SU-DHL-6 (cell line): ENCODE results near the gene UROC1.

Experiments used
- H2AFZ ChIP-seq: fragments of 200-600 bp; sonication (generic); 2 replicates; pipeline ENCODE4 v1.6.1; 2014; ENCODE audit warnings: low read depth, mild to moderate bottlenecking, moderate library complexity, mixed read lengths, antibody characterized with exemption, low read length; ENCODE audit not compliant: severe bottlenecking
- H3F3A ChIP-seq: fragments of 200-600 bp; shearing (Covaris generic); 2 replicates; pipeline ENCODE4 v1.6.0; 2016; ENCODE audit warnings: antibody characterized with exemption, mild to moderate bottlenecking; ENCODE audit not compliant: insufficient read depth
- H3K27ac ChIP-seq: fragments of 200-600 bp; sonication (generic); 2 replicates; pipeline ENCODE4 v1.5.1; 2016; ENCODE audit warnings: low read depth, mild to moderate bottlenecking, low read length, moderate library complexity, mixed read lengths
- H3K27me3 ChIP-seq: fragments of 200-600 bp; sonication (generic), shearing (Covaris generic); 2 replicates; pipeline ENCODE4 v1.6.0; 2014; ENCODE audit warnings: mild to moderate bottlenecking, low read length
- H3K36me3 ChIP-seq: fragments of 200-600 bp; sonication (generic); 2 replicates; pipeline ENCODE4 v1.6.1; 2014; ENCODE audit warnings: mild to moderate bottlenecking, low read length, mixed read lengths
- H3K4me2 ChIP-seq: fragments of 300-600, 200-600 bp; shearing (Covaris generic), sonication (generic); 2 replicates; pipeline ENCODE4 v1.6.0; 2014; ENCODE audit warnings: low read length, low read depth, mild to moderate bottlenecking; ENCODE audit not compliant: poor library complexity, severe bottlenecking
- H3K4me3 ChIP-seq: fragments of 200-600 bp; sonication (generic); 2 replicates; pipeline ENCODE4 v1.5.1; 2014; ENCODE audit warnings: antibody characterized with exemption, low read length, mild to moderate bottlenecking, mixed read lengths; ENCODE audit not compliant: insufficient read depth, poor library complexity, severe bottlenecking
- H3K79me2 ChIP-seq: fragments of 200-600 bp; sonication (generic); 2 replicates; pipeline ENCODE4 v1.6.1; 2014; ENCODE audit warnings: mild to moderate bottlenecking, low read length, moderate library complexity; ENCODE audit not compliant: insufficient read depth
- H3K9ac ChIP-seq: fragments of 200-600 bp; sonication (generic); 2 replicates; pipeline ENCODE4 v1.7.0; 2014; ENCODE audit warnings: mild to moderate bottlenecking, low read length
- H3K9me2 ChIP-seq: fragments of 200-600 bp; sonication (generic); replicated peaks from 2 replicates; pipeline ENCODE4 v1.6.1; 2014; ENCODE audit warnings: low read length; ENCODE audit not compliant: insufficient read depth
- H3K9me3 ChIP-seq: fragments of 200-600 bp; sonication (generic); 2 replicates; pipeline ENCODE4 v1.6.1; 2014; ENCODE audit warnings: low read length, mixed read lengths; ENCODE audit not compliant: insufficient read depth
- H4K20me1 ChIP-seq: fragments of 200-600 bp; sonication (generic); 2 replicates; pipeline ENCODE4 v1.6.1; 2014; ENCODE audit warnings: low read depth, mild to moderate bottlenecking, antibody characterized with exemption, low read length, moderate library complexity, mixed read lengths
- CTCF ChIP-seq: fragments of 200-600 bp; sonication (generic); IDR thresholded peaks from one replicate; pipeline ENCODE4 v1.5.1; 2017; ENCODE audit warnings: antibody characterized with exemption, mild to moderate bottlenecking, low read length, moderate library complexity; ENCODE audit not compliant: insufficient read depth, poor library complexity, severe bottlenecking
- EZH2phosphoT487 ChIP-seq: fragments of 200-600 bp; sonication (generic), shearing (Covaris generic); conservative IDR thresholded peaks from 2 replicates; pipeline ENCODE4 v1.6.1; 2018; ENCODE audit warnings: mild to moderate bottlenecking, antibody characterized with exemption, low read length, moderate library complexity, mixed read lengths

The UROC1 gene

GRCh38 chr3:126545544-126545943, 28.0 kb upstream of the UROC1 start:
- no peak for TF ChIP-seq EZH2phosphoT487
- no peak for TF ChIP-seq CTCF
- Histone ChIP-seq H3K9me2 (no peaks in the 10 kb centered on the region), H3K9ac (no peak overlapping the region), H3K27ac (no peak overlapping the region), H4K20me1 (no peaks in the 10 kb centered on the region), H3K4me3 (no peak overlapping the region), H3K9me3 (no peaks in the 10 kb centered on the region), H3K4me2 (no peak overlapping the region), H3K79me2 (no peaks in the 10 kb centered on the region), H3K27me3 (no peaks in the 10 kb centered on the region), H3K36me3 (no peaks in the 10 kb centered on the region), H2AFZ (no peak overlapping the region), H3F3A (no peaks in the 10 kb centered on the region)

GRCh38 chr3:126544596-126545281, 27.2 kb upstream of the UROC1 start:
- H3K27me3 ChIP-seq = no peaks in the 10 kb centered on the region
- no peaks in the 10 kb centered on the region for H3F3A ChIP-seq
- H3K4me2 ChIP-seq = no peak overlapping the region

GRCh38 chr3:126543457-126544061, 26.0 kb upstream of the UROC1 start:
- Histone ChIP-seq H3K79me2 (no peaks in the 10 kb centered on the region), H2AFZ (no peak overlapping the region), H3K36me3 (no peaks in the 10 kb centered on the region), H3K27me3 (no peaks in the 10 kb centered on the region), H3K9me3 (no peaks in the 10 kb centered on the region), H3K4me2 (no peak overlapping the region), H3K9me2 (no peaks in the 10 kb centered on the region), H3K4me3 (no peak overlapping the region), H3K27ac (no peak overlapping the region), H3K9ac (no peak overlapping the region), H3F3A (no peaks in the 10 kb centered on the region), H4K20me1 (no peaks in the 10 kb centered on the region)
- TF ChIP-seq EZH2phosphoT487 = no peak
- TF ChIP-seq CTCF = no peak

More at GRCh38 chr3:126544596-126545281, 27.2 kb upstream of the UROC1 start:
- no peaks in the 10 kb centered on the region for H3K36me3 ChIP-seq
- H3K9ac ChIP-seq = no peak overlapping the region
- no peak overlapping the region for H2AFZ ChIP-seq
- TF ChIP-seq CTCF (no peak), EZH2phosphoT487 (no peak)
- H3K9me2 ChIP-seq = no peaks in the 10 kb centered on the region
- no peak overlapping the region for H3K27ac ChIP-seq
- H4K20me1 ChIP-seq = no peaks in the 10 kb centered on the region
- H3K4me3 ChIP-seq = no peak overlapping the region
- no peaks in the 10 kb centered on the region for H3K79me2 ChIP-seq
- no peaks in the 10 kb centered on the region for H3K9me3 ChIP-seq
